ENCODE results near the gene SEC61A1. TPM values are rescaled to one million over a fixed set of nuclear protein-coding genes. Genes with fewer than 3 reads are reported as not detected.

Gene SEC61A1
- total RNA-seq, 6 experiments from 2014 or later, result 120 to 187 (median 151) TPM

GRCh38 chr3:128083980-128084674 is 31.9 kb downstream of the SEC61A1 start:
- ATAC-seq (peak; percentile 1 to 44 (median 10)), DNase-seq (no peak)
- WGBS (ENCODE audit: insufficient coverage, low coverage, low lambda C conversion rate, missing lambda C conversion rate), result 32% methylated on average over 8 of the region's 9 CpGs
- Histone ChIP-seq H3K4me1 (peaks cover 2 to 63% (median 29%) of the 10 kb centered on the region in 4 donors), H3K36me3 (peaks cover 0 to 5% (median 0%) of the 10 kb centered on the region in 4 donors), H3K9me3 (no peaks in the 10 kb centered on the region), H3K27me3 (no peaks in the 10 kb centered on the region), H3K4me3 (no peak overlapping the region), H3K27ac (peak overlapping the region in 1 of 3 donors; percentile 51)
- TF ChIP-seq CTCF (IDR thresholded peaks at IDR 0.05) (no peak), POLR2A (IDR thresholded peaks at IDR 0.05) (no peak)
- intact Hi-C loops (cut with DNase I), result no loop called here

- intact Hi-C loops (cut with DNase I), result no loop called here
- Histone ChIP-seq H3K4me1 (peaks cover 2 to 61% (median 28%) of the 10 kb centered on the region in 4 donors), H3K36me3 (peaks cover 0 to 5% (median 0%) of the 10 kb centered on the region in 4 donors), H3K4me3 (no peak overlapping the region), H3K9me3 (no peaks in the 10 kb centered on the region), H3K27ac (peak overlapping the region in 1 of 3 donors; percentile 51), H3K27me3 (no peaks in the 10 kb centered on the region)
- 48% methylated on average over 4 of the region's 6 CpGs for WGBS (ENCODE audit: insufficient coverage, low coverage, low lambda C conversion rate, missing lambda C conversion rate)
- no peak for DNase-seq
- peak in 1 of 4 donors; percentile 1 for ATAC-seq
- TF ChIP-seq CTCF (IDR thresholded peaks at IDR 0.05) (no peak), POLR2A (IDR thresholded peaks at IDR 0.05) (no peak)
Observed at GRCh38 chr3:128084675-128085021, 32.4 kb downstream of the SEC61A1 start.

GRCh38 chr3:128089135-128089534 is 36.9 kb downstream of the SEC61A1 start:
- H3K4me3 ChIP-seq, result no peak overlapping the region
- H3K27me3 ChIP-seq, result no peaks in the 10 kb centered on the region
- WGBS (ENCODE audit: insufficient coverage, low coverage, low lambda C conversion rate, missing lambda C conversion rate), result 83% methylated on average over 1 of the region's 1 CpG
- intact Hi-C loops (cut with DNase I), result no loop called here
- peaks cover 0 to 21% (median 7%) of the 10 kb centered on the region in 4 donors for H3K4me1 ChIP-seq
- no peak overlapping the region for H3K27ac ChIP-seq
- H3K36me3 ChIP-seq, result peaks cover 0 to 5% (median 0%) of the 10 kb centered on the region in 4 donors
- TF ChIP-seq CTCF (IDR thresholded peaks at IDR 0.05) (no peak), POLR2A (IDR thresholded peaks at IDR 0.05) (no peak)
- ATAC-seq (no peak), DNase-seq (no peak)
- no peaks in the 10 kb centered on the region for H3K9me3 ChIP-seq

- H3K4me3 ChIP-seq, result no peak overlapping the region
- no peaks in the 10 kb centered on the region for H3K27me3 ChIP-seq
- no peak overlapping the region for H3K27ac ChIP-seq
- TF ChIP-seq POLR2A (IDR thresholded peaks at IDR 0.05), result no peak
- no peak for TF ChIP-seq CTCF (IDR thresholded peaks at IDR 0.05)
- H3K9me3 ChIP-seq, result no peaks in the 10 kb centered on the region
- ATAC-seq (no peak), DNase-seq (no peak)
- WGBS (ENCODE audit: insufficient coverage, low coverage, low lambda C conversion rate, missing lambda C conversion rate), result 83% methylated on average over 2 of the region's 2 CpGs
- H3K4me1 ChIP-seq, result peaks cover 0 to 23% (median 6%) of the 10 kb centered on the region in 4 donors
- intact Hi-C loops (cut with DNase I), result no loop called here
- H3K36me3 ChIP-seq, result peaks cover 0 to 6% (median 0%) of the 10 kb centered on the region in 4 donors
Observed at GRCh38 chr3:128091586-128091985, 39.3 kb downstream of the SEC61A1 start.
